HG03064 (cell line): ENCODE results near the gene GABRA6.
"Not testable (repeated sequence)": the region's sequence is repeated elsewhere in the genome, so short reads cannot be mapped to it uniquely, and the experiment has no call there.

Experiments used
- ATAC-seq: cut with Tn5 transposase; IDR thresholded peaks from one replicate; pipeline ENCODE4 v1.9.1; 2021; ENCODE audit warnings: low read depth; ENCODE audit not compliant: unreplicated experiment

The GABRA6 gene

GRCh38 chr5:161685461-161685860, at the start of gene GABRA6:
Gene GABRA6 (plus strand): TSS chr5:161685721. CDS start chr5:161685990, 269 bp downstream.
- ATAC-seq = no peak

- ATAC-seq = no peak
These were observed 47.9 kb upstream of the GABRA6 start for GRCh38 chr5:161637591-161637990.

GRCh38 chr5:161641444-161641843, 44.1 kb upstream of the GABRA6 start:
- no peak for ATAC-seq

- no peak for ATAC-seq
These were observed 40.3 kb upstream of the GABRA6 start for GRCh38 chr5:161645264-161645663.

- ATAC-seq = not testable (repeated sequence)
These were observed 33.6 kb upstream of the GABRA6 start for GRCh38 chr5:161651926-161652325.

- ATAC-seq = no peak
These were observed 24.7 kb upstream of the GABRA6 start for GRCh38 chr5:161660806-161661205.

- no peak for ATAC-seq
These were observed 22.1 kb upstream of the GABRA6 start for GRCh38 chr5:161663431-161663830.

GRCh38 chr5:161676103-161676502, 9.4 kb upstream of the GABRA6 start:
- peak; percentile 79 for ATAC-seq

GRCh38 chr5:161686149-161686548, 628 bp downstream of the GABRA6 start:
- no peak for ATAC-seq

- no peak for ATAC-seq
These were observed 1.4 kb downstream of the GABRA6 start for GRCh38 chr5:161686881-161687280.

GRCh38 chr5:161687316-161687715, 1.8 kb downstream of the GABRA6 start:
- no peak for ATAC-seq

GRCh38 chr5:161691911-161692310, 6.4 kb downstream of the GABRA6 start:
- ATAC-seq = no peak

- ATAC-seq = no peak
These were observed 11.5 kb downstream of the GABRA6 start for GRCh38 chr5:161697001-161697400.

- no peak for ATAC-seq
These were observed 14.5 kb downstream of the GABRA6 start for GRCh38 chr5:161700065-161700464.

GRCh38 chr5:161703528-161703927, 18.0 kb downstream of the GABRA6 start:
- no peak for ATAC-seq

GRCh38 chr5:161707382-161707781, 21.9 kb downstream of the GABRA6 start:
- no peak for ATAC-seq

- no peak for ATAC-seq
These were observed 23.7 kb downstream of the GABRA6 start for GRCh38 chr5:161709239-161709638.

GRCh38 chr5:161713042-161713441, 27.5 kb downstream of the GABRA6 start:
- no peak for ATAC-seq

- no peak for ATAC-seq
These were observed 33.6 kb downstream of the GABRA6 start for GRCh38 chr5:161719157-161719556.

GRCh38 chr5:161720460-161720859, 34.9 kb downstream of the GABRA6 start:
- ATAC-seq = no peak

- ATAC-seq = no peak
These were observed 49.2 kb downstream of the GABRA6 start for GRCh38 chr5:161734741-161735140.

GRCh38 chr5:161740433-161740832, 54.9 kb downstream of the GABRA6 start:
- no peak for ATAC-seq

GRCh38 chr5:161744276-161744675, 58.8 kb downstream of the GABRA6 start:
- ATAC-seq = no peak
